LHCN-M2 (cell line): ENCODE data around the gene SLC38A10. TPM values are rescaled to one million over a fixed set of nuclear protein-coding genes. Genes with fewer than 3 reads are reported as not detected.
A peak's percentile ranks its signal among the peaks of the same experiment; 100 is the strongest.

ENCODE experiments used
- DNase-seq: peaks from one replicate; pipeline ENCODE4 v3.0.0-alpha.2; 2012; ENCODE audit warnings: low read depth
- polyA plus RNA-seq: library from polyadenylated mRNA; unstranded; fragments of >200 nt; gene quantifications from one replicate; pipeline ENCODE4 v1.2.1, GENCODE V29; 2012; ENCODE audit warnings: missing spikeins
- total RNA-seq: library from RNA; depleted of rRNA; stranded (reverse); fragments of >200 nt; gene quantifications from 2 replicates; pipeline ENCODE4 v1.2.3, GENCODE V29; 2014; rRNA removed

SLC38A10 gene
- 81.5 and 86.4 TPM in 2 replicates for total RNA-seq
- polyA plus RNA-seq: 40.5 TPM

DNA sequence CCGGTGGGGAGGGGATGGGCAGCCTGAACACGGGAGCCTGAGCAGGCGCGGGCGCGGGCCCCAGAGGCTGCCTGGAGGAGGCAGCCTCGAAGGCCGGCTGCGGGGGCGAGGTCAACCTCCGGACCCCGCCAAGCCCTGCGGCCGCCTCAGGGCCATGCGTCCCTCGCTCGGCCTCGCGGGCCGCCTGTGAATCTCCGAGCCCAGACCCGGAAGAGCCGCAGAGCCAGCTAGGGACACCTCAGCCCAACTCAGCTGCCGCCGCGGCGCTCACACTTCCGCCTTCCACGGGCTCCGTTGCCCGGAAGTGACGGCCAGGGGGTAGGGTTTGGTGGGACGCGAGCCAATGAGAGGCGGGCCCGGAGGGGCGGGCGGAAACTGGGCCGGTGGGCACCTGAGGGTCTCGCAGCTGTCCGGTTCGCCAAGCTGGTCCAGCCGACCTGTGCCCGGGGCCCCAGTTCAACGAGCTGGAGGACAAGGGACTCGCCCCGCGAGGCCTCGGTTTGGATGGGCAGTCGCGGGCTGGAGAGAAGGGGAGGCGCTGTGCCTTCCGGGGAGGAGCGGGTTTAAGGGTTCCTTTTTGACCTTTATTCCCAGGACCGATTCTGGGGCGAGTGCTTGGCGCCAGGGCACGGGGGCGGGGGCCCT, at the start of gene SLC38A10:
Gene SLC38A10 (minus strand): TSS at position 277 of the 645 bp plus-strand sequence. CDS start 386 bp downstream, outside the sequence.
- peak; percentile 74 for DNase-seq

DNA sequence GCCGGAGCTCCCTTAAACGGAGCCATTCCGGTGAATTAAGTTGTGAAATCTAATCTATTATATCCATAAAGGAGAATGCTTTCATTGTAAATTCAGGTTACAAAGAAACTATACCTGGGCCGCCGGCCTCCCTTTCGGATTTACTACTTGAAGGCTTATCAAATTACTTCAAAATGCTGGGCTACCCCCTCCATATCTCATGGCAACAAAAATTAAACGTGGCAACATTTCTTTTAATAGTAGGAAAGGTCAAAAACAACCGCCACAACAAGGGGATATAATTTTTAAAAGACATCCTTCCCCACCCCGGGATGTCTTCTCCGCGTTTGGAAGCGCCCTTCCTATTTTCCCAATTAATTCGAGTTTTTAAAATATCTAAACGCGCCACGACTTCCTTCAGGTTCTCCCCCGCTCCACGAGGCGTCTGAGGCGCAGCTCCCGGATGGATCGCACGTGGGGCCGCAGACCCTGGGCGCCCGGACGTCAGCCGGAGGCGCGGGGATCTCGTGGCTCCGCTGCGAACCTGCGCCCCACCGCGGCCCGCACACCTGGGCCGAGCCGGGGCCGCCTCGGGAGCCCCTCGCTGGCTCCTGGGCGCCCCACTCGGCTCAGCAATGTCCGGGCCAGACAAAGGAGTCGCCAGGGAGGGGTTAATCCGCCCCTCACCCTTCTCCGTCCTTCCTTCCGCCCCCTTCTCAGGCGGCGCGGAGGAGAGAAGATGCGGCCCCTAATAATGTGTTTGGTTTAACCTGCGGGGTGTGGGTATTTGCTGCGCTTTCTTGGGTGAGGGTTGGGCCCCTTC, 47.4 kb upstream of the SLC38A10 start:
- peak; percentile 30 for DNase-seq

DNA sequence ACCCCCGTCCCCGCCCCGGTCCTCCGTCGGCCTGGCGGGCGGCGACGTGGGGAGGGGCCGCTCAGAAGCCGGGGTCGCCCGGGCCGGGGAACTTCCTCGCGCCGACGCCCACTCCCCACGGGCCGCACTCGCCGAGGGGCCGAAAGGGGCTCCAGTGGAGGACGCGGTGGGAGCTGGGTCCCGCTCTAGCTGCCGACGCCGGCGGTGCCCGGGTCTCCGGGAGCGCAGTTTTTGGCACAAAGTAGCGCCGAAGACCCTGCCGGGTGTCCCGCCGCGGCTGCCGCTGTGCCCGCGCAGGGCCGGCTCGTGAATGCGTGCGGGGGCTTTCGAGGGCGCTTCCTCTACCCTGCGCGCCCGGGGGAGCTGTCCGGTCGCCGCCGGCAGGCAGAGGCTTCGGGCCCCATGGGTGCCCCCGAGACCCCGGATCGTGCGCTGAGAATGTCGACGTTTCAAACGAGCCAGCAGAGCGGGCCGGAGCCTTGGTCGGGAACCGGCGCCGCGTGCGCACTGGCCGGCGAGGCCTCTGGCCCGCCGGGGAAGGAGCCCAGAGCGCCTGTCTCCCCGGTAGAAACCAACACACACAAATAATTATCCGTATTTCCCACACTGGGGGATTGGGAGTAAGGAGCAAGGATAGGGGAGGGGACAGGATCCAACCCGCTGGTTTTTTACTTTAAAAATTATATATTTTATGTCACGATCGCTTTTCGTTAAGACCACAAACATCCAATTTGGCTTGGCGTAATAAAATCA, 46.6 kb upstream of the SLC38A10 start:
- peak; percentile 17 for DNase-seq

- peak; percentile 60 for DNase-seq
These were observed 45.8 kb upstream of the SLC38A10 start for GRCh38 chr17:81340607-81341515.

- no peak for DNase-seq
These were observed 44.6 kb upstream of the SLC38A10 start for GRCh38 chr17:81339534-81340296.

DNA sequence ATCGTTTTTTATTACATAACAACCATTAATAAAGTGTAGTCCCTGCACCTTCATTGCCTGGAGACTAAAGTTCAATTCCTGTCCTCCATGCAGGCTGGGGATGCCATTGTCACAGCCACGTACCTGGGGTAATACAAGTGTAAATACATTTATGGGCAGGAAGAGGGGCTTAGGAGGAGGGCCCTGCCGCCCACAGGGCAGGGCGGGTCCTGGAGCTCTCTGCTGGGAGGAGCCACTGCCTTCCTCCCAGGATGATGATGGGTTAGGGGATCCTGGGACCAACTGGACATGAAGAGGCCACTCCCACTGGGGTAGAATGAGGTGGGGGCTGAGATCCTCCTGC, 44.1 kb upstream of the SLC38A10 start:
- no peak for DNase-seq

GRCh38 chr17:81338274-81339190, 43.4 kb upstream of the SLC38A10 start:
- no peak for DNase-seq

DNA sequence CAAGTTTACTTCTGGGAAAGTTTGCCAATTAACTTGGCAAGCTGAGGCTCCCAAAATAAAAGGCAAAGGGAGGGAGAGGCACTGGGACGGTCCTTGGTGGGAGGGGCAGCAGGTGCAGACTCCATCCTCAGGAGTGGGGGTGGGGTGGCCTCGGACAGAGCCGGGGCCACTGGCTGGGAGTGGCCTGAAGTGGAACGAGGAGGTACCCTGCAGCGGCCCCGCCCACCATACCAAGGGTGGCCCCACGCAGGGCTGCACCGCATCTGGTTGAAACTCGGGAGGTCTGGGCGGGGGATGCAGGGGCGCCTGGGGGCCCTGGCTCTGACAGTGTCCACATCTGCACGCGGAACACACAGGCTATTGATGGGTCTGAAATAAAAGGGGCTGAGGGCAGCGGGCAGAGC, 42.4 kb upstream of the SLC38A10 start:
- no peak for DNase-seq

DNA sequence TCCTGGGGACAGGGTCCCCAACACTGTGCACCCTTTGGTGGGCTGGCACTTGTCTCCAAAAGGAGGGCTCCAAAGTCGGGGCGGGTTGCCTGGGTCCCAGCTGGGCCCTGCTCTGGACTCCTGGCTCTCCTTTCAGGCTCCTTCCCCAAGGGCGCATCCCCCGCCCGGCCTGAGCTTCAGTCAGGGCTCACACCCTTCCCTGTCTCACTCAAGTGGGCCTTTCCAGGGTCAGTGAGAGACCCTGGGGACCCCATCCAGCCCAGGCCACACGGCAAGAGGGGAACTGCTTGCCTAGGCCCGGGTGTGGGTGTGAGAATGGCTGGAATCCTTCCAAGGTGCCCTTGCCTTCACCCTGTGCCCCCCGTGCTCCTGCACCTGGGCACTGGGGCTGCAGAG, 41.8 kb upstream of the SLC38A10 start:
- no peak for DNase-seq

DNA sequence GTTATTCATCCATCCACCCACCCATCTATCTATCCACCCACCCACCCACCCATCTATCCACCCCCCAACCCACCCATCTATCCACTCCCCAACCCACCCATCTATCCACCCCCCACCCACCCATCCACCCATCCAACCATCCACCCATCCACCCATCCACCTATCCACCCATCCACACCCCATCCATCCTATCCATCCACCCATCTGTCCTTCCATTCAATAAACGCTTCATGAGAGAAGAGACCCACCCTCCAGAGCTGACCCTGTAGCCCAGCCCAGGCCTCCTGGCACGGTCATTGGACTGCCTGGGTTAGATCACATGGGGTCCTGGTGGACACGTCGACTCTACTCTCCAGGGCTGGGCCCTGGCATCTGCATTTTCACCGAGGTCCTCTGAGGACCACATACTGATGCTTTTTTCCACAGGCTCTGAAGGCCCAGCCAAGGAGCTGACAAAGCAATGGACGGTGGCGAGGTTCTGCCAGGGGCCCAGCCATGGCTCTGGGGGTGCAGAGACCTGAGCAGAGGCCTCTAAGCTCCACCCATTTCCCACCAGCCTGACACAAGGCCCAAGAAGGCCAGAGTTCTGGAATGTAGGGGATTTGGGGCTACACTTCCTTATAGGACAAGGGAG, 41.3 kb upstream of the SLC38A10 start:
- no peak for DNase-seq

DNA sequence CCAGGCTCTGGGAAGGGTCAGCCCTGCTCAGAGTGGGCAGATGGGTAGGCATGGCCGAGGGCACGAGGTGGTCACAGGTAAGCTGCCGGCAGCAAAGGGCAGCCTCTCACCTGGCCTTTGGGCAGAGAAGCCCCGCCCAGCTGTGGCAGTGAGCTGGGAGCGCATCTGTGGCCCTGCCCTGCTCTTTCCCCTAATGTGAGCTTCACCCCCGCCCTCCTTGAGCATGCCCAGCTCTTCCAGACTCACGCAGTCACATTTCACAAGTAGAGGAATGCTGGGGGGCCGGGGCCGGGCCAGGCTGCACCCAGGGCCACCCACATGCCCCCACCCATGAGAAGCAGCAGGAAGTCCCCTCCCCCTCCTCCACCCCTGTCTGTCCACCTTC, 40.7 kb upstream of the SLC38A10 start:
- no peak for DNase-seq

DNA sequence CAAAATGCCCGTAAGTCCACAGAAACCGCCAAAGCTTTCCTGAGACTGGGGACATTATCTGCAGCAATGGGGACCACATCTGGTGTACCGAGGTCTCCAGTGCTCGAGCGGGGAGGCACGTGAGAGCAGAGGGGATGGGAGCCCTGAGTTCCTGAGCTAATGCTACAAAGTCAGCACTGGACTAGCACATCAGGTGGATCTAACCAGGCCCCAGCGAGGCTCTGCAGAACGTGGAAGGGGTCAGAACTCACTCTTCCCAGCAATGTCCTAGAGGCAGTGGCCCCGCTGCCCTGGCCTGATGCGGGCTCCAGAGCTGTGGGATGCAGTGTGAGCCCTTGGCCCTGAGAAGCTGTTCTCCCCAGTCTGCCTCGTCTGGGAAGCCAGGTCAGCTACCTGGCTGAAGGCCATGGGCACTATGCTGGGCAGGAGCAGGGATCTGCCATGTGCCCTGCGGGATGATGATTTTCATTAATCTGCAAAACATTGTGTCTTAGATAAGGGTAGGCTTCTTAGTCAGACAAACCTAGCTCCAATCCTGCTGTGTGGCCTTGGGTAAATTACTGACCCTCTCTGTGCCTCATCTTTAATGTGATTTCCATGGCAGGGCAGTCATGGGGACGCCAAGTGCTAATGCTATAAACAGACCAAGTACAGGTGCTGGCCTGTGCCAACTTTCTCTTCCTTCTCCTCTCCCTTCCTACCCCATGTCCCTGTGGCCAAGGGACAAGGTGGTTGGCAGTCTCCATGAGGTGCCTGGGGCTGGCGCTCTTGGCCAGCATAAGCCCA, 40.1 kb upstream of the SLC38A10 start:
- DNase-seq: no peak

DNA sequence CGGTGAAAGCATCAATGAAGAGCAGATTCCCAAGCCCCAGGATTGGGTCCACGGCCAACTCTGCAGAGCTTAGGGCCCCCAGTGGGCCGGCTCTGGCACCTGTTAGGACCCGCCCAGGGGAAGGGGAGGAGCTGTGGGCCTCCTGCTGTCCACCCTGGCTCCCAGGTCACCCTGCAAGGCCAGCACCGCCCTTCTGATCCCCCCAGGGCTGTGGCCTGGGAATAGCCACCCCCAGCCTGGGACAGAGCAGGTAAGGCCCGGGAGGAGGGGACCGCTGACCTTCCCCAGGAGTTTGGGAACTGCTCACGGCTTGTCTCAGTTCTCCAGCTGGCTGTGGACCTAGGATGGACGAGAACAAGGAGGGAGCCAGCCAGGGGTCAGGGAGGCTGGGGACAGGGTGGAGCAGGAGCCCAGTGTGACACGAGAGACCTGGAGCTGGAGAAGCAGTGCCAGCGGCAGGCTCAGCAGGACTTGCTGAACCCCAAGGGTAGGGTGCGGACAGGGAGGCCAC, 39.3 kb upstream of the SLC38A10 start:
- DNase-seq: no peak

DNA sequence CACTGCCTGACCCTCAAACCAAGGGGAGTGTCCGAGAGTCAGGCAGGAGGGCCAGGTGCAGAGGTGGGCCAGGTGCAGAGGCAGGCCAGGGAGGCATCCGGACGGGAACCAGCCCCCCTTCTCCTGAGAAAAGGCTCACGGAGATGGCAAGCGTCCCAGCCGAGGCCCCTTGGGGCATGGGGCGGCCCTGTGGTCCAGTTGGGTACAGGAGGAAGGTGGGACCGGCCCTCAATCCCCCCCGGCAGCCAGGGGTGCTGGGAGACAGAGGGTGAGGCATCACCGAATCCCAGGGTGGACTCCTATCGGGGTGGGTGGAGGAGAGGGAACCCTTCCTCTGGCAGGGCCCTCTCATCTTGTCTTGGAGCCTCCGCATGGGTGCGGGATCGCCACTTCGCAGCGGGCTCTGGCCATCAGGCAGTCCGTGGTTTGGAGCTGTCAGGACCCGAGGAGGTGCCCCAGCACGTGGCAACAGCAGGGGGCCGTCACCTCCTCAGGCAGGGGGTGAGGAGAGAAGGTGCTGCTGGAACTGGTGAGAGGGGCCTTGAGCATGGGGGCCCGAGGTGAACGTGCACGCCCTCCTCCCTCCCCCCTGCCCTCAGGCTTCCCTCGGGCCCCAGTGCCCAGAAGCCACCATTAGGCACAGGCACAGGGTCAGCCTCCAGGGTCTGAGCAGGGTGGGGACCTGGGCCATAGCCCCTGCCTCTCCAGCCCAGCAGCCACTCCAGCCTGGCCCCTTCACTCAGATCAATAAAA, 38.7 kb upstream of the SLC38A10 start:
- no peak for DNase-seq

- no peak for DNase-seq
These were observed 37.9 kb upstream of the SLC38A10 start for GRCh38 chr17:81332914-81333528.

DNA sequence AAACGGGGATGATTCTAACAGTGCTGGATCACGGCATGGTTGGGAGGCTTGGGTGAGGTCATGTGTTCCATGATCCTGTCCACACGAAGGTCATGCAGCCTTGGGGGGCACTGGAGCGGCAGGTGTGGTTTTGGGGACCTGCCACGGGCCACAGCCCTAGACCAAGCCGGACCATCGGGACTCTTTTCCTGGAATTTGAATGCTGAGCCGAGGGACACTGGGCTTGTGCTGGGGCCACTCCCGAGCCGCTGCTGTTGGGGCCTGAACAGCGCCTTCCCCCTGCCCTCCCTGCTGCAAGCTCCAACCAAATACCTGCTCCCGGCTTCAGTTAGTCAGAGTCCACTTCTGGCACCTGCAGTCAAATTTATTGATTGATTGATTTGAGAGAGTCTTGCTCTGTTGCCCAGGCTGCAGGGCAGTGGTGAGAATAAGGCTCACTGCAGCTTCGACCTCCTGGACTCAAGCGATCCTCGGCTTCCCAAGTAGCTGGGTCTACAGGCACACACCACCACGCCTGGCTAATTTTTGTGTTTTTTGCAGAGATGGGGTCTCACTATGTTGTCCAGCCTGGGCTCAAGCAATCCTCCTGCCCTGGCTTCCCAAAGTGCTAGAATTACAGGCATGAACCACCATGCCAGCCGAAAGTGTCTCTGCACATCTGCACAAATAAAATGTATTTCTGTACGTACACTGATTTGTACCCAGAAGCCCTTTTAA, 37.2 kb upstream of the SLC38A10 start:
- DNase-seq: no peak
